Suprapubic skin (tissue), 4 donors: ENCODE results near the gene F11. TPM values are rescaled to one million over a fixed set of nuclear protein-coding genes. Genes with fewer than 3 reads are reported as not detected.

ENCODE experiments used
- DNase-seq, 2 donors: peaks; one replicate each; pipeline ENCODE4 v3.0.0-alpha.2; 2019; ENCODE audit warnings: low spot score in 2 of 2
- H3K27ac ChIP-seq: fragments of 200-600 bp; sonication (generic); one replicate; pipeline ENCODE4 v1.5.1; 2019
- H3K27me3 ChIP-seq: fragments of 200-600 bp; sonication (generic); one replicate; pipeline ENCODE4 v1.5.1; 2019
- H3K36me3 ChIP-seq: fragments of 200-600 bp; sonication (generic); one replicate; pipeline ENCODE4 v1.5.1; 2019
- H3K4me1 ChIP-seq: fragments of 200-600 bp; sonication (generic); one replicate; pipeline ENCODE4 v1.5.1; 2019
- H3K4me3 ChIP-seq: fragments of 200-600 bp; sonication (generic); one replicate; pipeline ENCODE4 v1.5.1; 2019; ENCODE audit warnings: mild to moderate bottlenecking
- H3K9me3 ChIP-seq: fragments of 200-600 bp; sonication (generic); one replicate; pipeline ENCODE4 v1.5.1; 2019
- CTCF ChIP-seq, 2 donors: fragments of 200-600 bp in 1 of 2; fragments of 450-650 bp in 1 of 2; sonication (generic) in 1 of 2; IDR thresholded peaks; one replicate each; pipeline ENCODE4 v1.5.1; 2016 to 2019; ENCODE audit warnings: antibody characterized with exemption in 2 of 2, mild to moderate bottlenecking in 1 of 2, moderate library complexity in 1 of 2
- EP300 ChIP-seq: sonication (generic); formaldehyde crosslinking; IDR thresholded peaks from one replicate; pipeline ENCODE4 v1.6.1; 2017; ENCODE audit warnings: antibody characterized with exemption
- POLR2A ChIP-seq, 2 donors: fragments of 450-650 bp; IDR thresholded peaks; one replicate each; pipeline ENCODE4 v1.6.1; 2017; ENCODE audit warnings: antibody characterized with exemption in 2 of 2, mild to moderate bottlenecking in 2 of 2, moderate library complexity in 2 of 2
- POLR2AphosphoS5 ChIP-seq, 3 donors: sonication (generic); formaldehyde crosslinking; IDR thresholded peaks; one replicate each; pipeline ENCODE4 v1.6.1; 2017; ENCODE audit warnings: antibody characterized with exemption in 3 of 3
- WGBS: methylation state at CpG from one replicate; pipeline ENCODE4 v1.1.5; 2018; 5-methylcytosine and 5-hydroxymethylcytosine counted together
- total RNA-seq, 4 donors: library from RNA; depleted of rRNA; stranded (reverse); fragments of >200 nt; gene quantifications; one replicate each; pipeline ENCODE4 v1.1.0, GENCODE V29; 2016

The F11 gene
- total RNA-seq, 4 donors from 2014 or later: 0.51 TPM; not detected in 3

- H3K27me3 ChIP-seq: peaks cover 3% of the 10 kb centered on the region
- no peaks in the 10 kb centered on the region for H3K9me3 ChIP-seq
- DNase-seq: no peak
- no peaks in the 10 kb centered on the region for H3K4me1 ChIP-seq
- no peak overlapping the region for H3K27ac ChIP-seq
- TF ChIP-seq CTCF (IDR thresholded peaks at IDR 0.05): no peak
- no peak for TF ChIP-seq EP300
- no peak for TF ChIP-seq POLR2AphosphoS5 (IDR thresholded peaks at IDR 0.05)
- no peak for TF ChIP-seq POLR2A (IDR thresholded peaks at IDR 0.05)
- WGBS: 91% methylated on average over 12 of the region's 12 CpGs
- H3K4me3 ChIP-seq: no peak overlapping the region
- H3K36me3 ChIP-seq: no peaks in the 10 kb centered on the region
Observed at GRCh38 chr4:186285147-186285546, 19.2 kb downstream of the F11 start.

GRCh38 chr4:186286581-186286980 lies 20.6 kb downstream of the F11 start:
- 90% methylated on average over 3 of the region's 3 CpGs for WGBS
- Histone ChIP-seq H3K27ac (no peak overlapping the region), H3K36me3 (no peaks in the 10 kb centered on the region), H3K27me3 (no peaks in the 10 kb centered on the region), H3K9me3 (no peaks in the 10 kb centered on the region), H3K4me3 (no peak overlapping the region), H3K4me1 (no peaks in the 10 kb centered on the region)
- no peak for DNase-seq
- TF ChIP-seq POLR2A (IDR thresholded peaks at IDR 0.05) (no peak), EP300 (no peak), POLR2AphosphoS5 (IDR thresholded peaks at IDR 0.05) (no peak), CTCF (IDR thresholded peaks at IDR 0.05) (no peak)

GRCh38 chr4:186291256-186291890 lies 25.4 kb downstream of the F11 start:
- 79% methylated on average over 10 of the region's 10 CpGs for WGBS
- Histone ChIP-seq H3K36me3 (no peaks in the 10 kb centered on the region), H3K4me3 (no peak overlapping the region), H3K4me1 (no peaks in the 10 kb centered on the region), H3K9me3 (no peaks in the 10 kb centered on the region), H3K27ac (no peak overlapping the region), H3K27me3 (peaks cover 5% of the 10 kb centered on the region)
- TF ChIP-seq CTCF (IDR thresholded peaks at IDR 0.05): no peak
- no peak for TF ChIP-seq POLR2A (IDR thresholded peaks at IDR 0.05)
- TF ChIP-seq POLR2AphosphoS5 (IDR thresholded peaks at IDR 0.05): no peak
- no peak for TF ChIP-seq EP300
- DNase-seq: no peak

GRCh38 chr4:186294160-186294559 lies 28.2 kb downstream of the F11 start:
- TF ChIP-seq CTCF (IDR thresholded peaks at IDR 0.05): no peak
- TF ChIP-seq EP300: no peak
- TF ChIP-seq POLR2AphosphoS5 (IDR thresholded peaks at IDR 0.05): no peak
- TF ChIP-seq POLR2A (IDR thresholded peaks at IDR 0.05): no peak
- Histone ChIP-seq H3K4me1 (peaks cover 4% of the 10 kb centered on the region), H3K36me3 (no peaks in the 10 kb centered on the region), H3K9me3 (no peaks in the 10 kb centered on the region), H3K27ac (no peak overlapping the region), H3K27me3 (peaks cover 22% of the 10 kb centered on the region), H3K4me3 (no peak overlapping the region)
- DNase-seq: no peak
- 81% methylated on average over 9 of the region's 9 CpGs for WGBS

- WGBS: 55% methylated on average over 4 of the region's 4 CpGs
- no peak for TF ChIP-seq CTCF (IDR thresholded peaks at IDR 0.05)
- TF ChIP-seq EP300: no peak
- no peak for TF ChIP-seq POLR2A (IDR thresholded peaks at IDR 0.05)
- no peak for TF ChIP-seq POLR2AphosphoS5 (IDR thresholded peaks at IDR 0.05)
- no peak for DNase-seq
Observed at GRCh38 chr4:186296481-186296880, 30.5 kb downstream of the F11 start.

More at GRCh38 chr4:186296481-186296880, 30.5 kb downstream of the F11 start:
- Histone ChIP-seq H3K9me3 (no peaks in the 10 kb centered on the region), H3K27me3 (peaks cover 26% of the 10 kb centered on the region), H3K27ac (no peak overlapping the region), H3K4me1 (peaks cover 4% of the 10 kb centered on the region), H3K36me3 (no peaks in the 10 kb centered on the region), H3K4me3 (no peak overlapping the region)
